ENCODE measurements around the gene ANKFY1. TPM values are rescaled to one million over a fixed set of nuclear protein-coding genes. Genes with fewer than 3 reads are reported as not detected.

ANKFY1 gene
- total RNA-seq, 1 donor from 2014 or later = 44.2 TPM

DNA sequence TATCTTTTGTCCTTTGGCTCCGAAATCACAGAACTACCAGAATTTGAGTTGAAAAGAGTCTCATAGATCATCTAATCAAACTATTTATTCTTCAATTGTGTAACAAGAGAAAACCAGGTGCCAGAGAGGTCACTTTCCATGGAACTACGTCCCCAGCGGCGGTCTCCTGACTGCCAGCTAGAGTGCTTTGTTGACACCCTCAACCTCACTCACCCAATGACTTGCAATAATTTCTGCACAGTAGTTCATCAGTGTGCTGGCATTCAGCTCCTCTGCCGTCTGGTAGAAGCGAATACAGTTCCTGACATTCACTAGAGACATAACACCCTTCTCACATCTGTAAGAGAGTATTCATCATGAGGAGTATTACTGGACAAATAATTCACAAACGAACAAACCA is 54.2 kb downstream of the ANKFY1 start:
- intact Hi-C loops (cut with DNase I) = no loop called here
- H3K9me3 ChIP-seq = no peaks in the 10 kb centered on the region
- H3K4me3 ChIP-seq = no peak overlapping the region
- DNase-seq (ENCODE audit: extremely low spot score in 2 of 2) = no peak
- H3K27me3 ChIP-seq = no peaks in the 10 kb centered on the region
- H3K4me1 ChIP-seq = peaks cover 5% of the 10 kb centered on the region
- TF ChIP-seq CTCF (IDR thresholded peaks at IDR 0.05) = no peak
- no peak overlapping the region for H3K27ac ChIP-seq
- peaks cover 3 to 37% of the 10 kb centered on the region in 2 donors for H3K36me3 ChIP-seq

GRCh38 chr17:4208238-4208637 is 55.5 kb downstream of the ANKFY1 start:
- no peak for DNase-seq (ENCODE audit: extremely low spot score in 2 of 2)
- peaks cover 3 to 37% of the 10 kb centered on the region in 2 donors for H3K36me3 ChIP-seq
- H3K9me3 ChIP-seq = no peaks in the 10 kb centered on the region
- intact Hi-C loops (cut with DNase I) = no loop called here
- peaks cover 5% of the 10 kb centered on the region for H3K4me1 ChIP-seq
- no peak overlapping the region for H3K4me3 ChIP-seq
- H3K27me3 ChIP-seq = no peaks in the 10 kb centered on the region
- TF ChIP-seq POLR2A (IDR thresholded peaks at IDR 0.05) = no peak
- TF ChIP-seq CTCF (IDR thresholded peaks at IDR 0.05) = no peak
- no peak for TF ChIP-seq POLR2AphosphoS5 (IDR thresholded peaks at IDR 0.05; ENCODE audit: insufficient read depth in 1 of 2, low read depth in 1 of 2)
- H3K27ac ChIP-seq = no peak overlapping the region

DNA sequence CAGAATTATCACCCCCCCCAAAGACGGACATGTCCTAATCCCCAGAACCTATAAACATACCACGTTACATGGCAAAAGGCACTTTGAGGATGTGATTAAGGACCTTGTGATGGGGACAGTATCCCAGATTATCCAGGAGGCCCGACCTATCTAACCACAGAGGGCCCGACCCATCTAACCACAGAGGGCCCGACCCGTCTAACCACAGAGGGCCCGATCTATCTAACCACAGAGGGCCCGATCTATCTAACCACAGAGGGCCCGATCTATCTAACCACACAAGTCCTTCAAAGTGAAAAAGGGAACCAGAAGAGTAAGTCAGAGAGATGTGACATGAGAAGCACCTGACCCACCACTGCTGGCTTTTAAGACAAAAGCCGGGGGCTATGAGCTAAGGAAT is 56.8 kb downstream of the ANKFY1 start:
- no peaks in the 10 kb centered on the region for H3K9me3 ChIP-seq
- H3K27me3 ChIP-seq = no peaks in the 10 kb centered on the region
- peaks cover 3 to 37% of the 10 kb centered on the region in 2 donors for H3K36me3 ChIP-seq
- H3K27ac ChIP-seq = no peak overlapping the region
- TF ChIP-seq CTCF (IDR thresholded peaks at IDR 0.05) (no peak), POLR2A (IDR thresholded peaks at IDR 0.05) (no peak), POLR2AphosphoS5 (IDR thresholded peaks at IDR 0.05; ENCODE audit: insufficient read depth in 1 of 2, low read depth in 1 of 2) (no peak)
- no peak for DNase-seq (ENCODE audit: extremely low spot score in 2 of 2)
- H3K4me3 ChIP-seq = no peak overlapping the region
- H3K4me1 ChIP-seq = peaks cover 5% of the 10 kb centered on the region
- intact Hi-C loops (cut with DNase I) = no loop called here

- intact Hi-C loops (cut with DNase I) = no loop called here
- Histone ChIP-seq H3K9me3 (no peaks in the 10 kb centered on the region), H3K36me3 (peaks cover 3 to 37% of the 10 kb centered on the region in 2 donors), H3K4me1 (peaks cover 5% of the 10 kb centered on the region), H3K27me3 (no peaks in the 10 kb centered on the region), H3K27ac (peak overlapping the region; percentile 65), H3K4me3 (no peak overlapping the region)
- DNase-seq (ENCODE audit: extremely low spot score in 2 of 2) = no peak
- TF ChIP-seq POLR2A (IDR thresholded peaks at IDR 0.05) (no peak), POLR2AphosphoS5 (IDR thresholded peaks at IDR 0.05; ENCODE audit: insufficient read depth in 1 of 2, low read depth in 1 of 2) (no peak), CTCF (IDR thresholded peaks at IDR 0.05) (no peak)
These were observed 57.9 kb downstream of the ANKFY1 start for GRCh38 chr17:4205917-4206316.

DNA sequence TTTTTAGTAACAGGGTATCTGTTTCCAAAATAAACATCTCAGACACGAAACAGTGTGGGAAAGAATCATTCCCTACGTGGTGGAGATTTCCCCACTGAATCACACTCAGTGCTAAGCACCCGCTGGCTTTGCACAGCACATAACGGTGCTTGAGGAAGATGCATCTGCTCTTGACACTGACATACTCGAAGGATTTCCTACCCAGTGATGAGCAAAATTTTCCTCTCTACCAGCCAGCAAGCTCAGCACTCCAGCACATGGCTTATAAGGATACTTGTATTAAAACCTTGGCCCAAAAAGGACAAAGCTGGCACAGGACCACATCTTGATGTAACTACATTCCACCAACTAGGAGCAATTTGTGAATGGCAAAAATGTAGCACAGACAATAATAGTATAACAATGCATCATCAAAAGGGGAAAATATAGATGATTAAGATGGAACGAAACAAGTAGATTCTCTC is 59.0 kb downstream of the ANKFY1 start:
- no peaks in the 10 kb centered on the region for H3K27me3 ChIP-seq
- H3K4me3 ChIP-seq = no peak overlapping the region
- peaks cover 3 to 37% of the 10 kb centered on the region in 2 donors for H3K36me3 ChIP-seq
- peaks cover 5% of the 10 kb centered on the region for H3K4me1 ChIP-seq
- intact Hi-C loops (cut with DNase I) = no loop called here
- TF ChIP-seq POLR2AphosphoS5 (IDR thresholded peaks at IDR 0.05; ENCODE audit: insufficient read depth in 1 of 2, low read depth in 1 of 2) = peak in 1 of 2 donors; percentile 85
- TF ChIP-seq POLR2A (IDR thresholded peaks at IDR 0.05) = no peak
- no peak for TF ChIP-seq CTCF (IDR thresholded peaks at IDR 0.05)
- H3K9me3 ChIP-seq = no peaks in the 10 kb centered on the region
- peak overlapping the region; percentile 65 for H3K27ac ChIP-seq
- no peak for DNase-seq (ENCODE audit: extremely low spot score in 2 of 2)

Measured in vagina (tissue), 2 donors.